Measurements from ENCODE around the gene PPARG. TPM values are rescaled to one million over a fixed set of nuclear protein-coding genes. Genes with fewer than 3 reads are reported as not detected.

Gene PPARG
- total and polyA plus RNA-seq, 2 of the 8 experiments (the other 6 are each of a cell fraction or from before 2014, with no cell fraction given), result 0.06 TPM; not detected in 1

DNA sequence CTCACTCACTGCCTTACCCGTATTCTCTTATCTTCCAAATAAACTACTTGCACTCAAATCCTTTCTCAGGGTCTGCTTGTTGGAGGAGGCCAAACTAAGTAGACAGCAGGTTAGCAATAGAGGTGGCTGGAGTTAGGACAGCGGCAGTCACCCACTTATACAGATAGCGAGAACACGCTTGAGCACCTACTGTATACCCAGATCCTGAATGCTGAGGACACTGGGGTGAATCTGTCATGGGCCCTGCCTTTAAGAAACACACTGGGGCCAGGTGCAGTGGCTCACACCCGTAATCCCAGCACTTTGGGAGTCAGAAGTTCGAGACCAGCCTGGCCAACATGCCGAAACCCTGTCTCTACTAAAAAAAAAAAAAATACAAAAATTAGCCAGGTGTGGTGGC lies 157.4 kb downstream of the PPARG start:
- Histone ChIP-seq H2BK15ac (ENCODE audit: low read length) (no peak overlapping the region), H4K91ac (replicated peaks; ENCODE audit: insufficient read length, low read length) (no peak overlapping the region), H2BK20ac (ENCODE audit: low read length) (no peak overlapping the region), H3K4me3 (ENCODE audit: extremely low read depth in 1 of 4, insufficient read depth in 2 of 4, low read depth in 3 of 4, low read length in 4 of 4) (no peak overlapping the region), H3K79me1 (ENCODE audit: low read depth, low read length) (no peaks in the 10 kb centered on the region), H4K5ac (ENCODE audit: insufficient read length, low read depth, low read length) (no peak overlapping the region), H4K20me1 (replicated peaks in 1 of 2; ENCODE audit: control insufficient read depth in 1 of 2, insufficient read depth in 2 of 2, low read length in 2 of 2) (no peaks in the 10 kb centered on the region), H3K4me1 (replicated peaks in 1 of 4; ENCODE audit: control insufficient read depth in 3 of 4, insufficient read depth in 4 of 4, low read length in 3 of 4) (peaks cover 0 to 10% (median 6%) of the 10 kb centered on the region in 4 experiments; a peak in 5 of 7 replicates), H3K79me2 (ENCODE audit: control insufficient read depth in 1 of 2, insufficient read depth in 2 of 2, low read length in 2 of 2) (no peaks in the 10 kb centered on the region), H3K14ac (ENCODE audit: insufficient read length) (no peak overlapping the region), H2AK5ac (ENCODE audit: low read depth, low read length) (no peak overlapping the region), H2BK5ac (ENCODE audit: low read depth, low read length) (no peak overlapping the region), H2BK12ac (ENCODE audit: low read depth, low read length) (no peak overlapping the region), H3K4ac (replicated peaks; ENCODE audit: insufficient read length, low read depth, low read length) (no peak overlapping the region), H3K4me2 (ENCODE audit: insufficient read depth in 1 of 2, low read depth in 2 of 2, low read length in 2 of 2) (no peak overlapping the region), H3K9ac (replicated peaks in 1 of 4; ENCODE audit: extremely low read depth in 1 of 4, low read depth in 3 of 4, low read length in 3 of 4) (no peak overlapping the region), H2AFZ (ENCODE audit: low read length) (no peak overlapping the region), H3K9me3 (ENCODE audit: insufficient read depth in 2 of 2, low read depth in 1 of 2, low read length in 1 of 2) (no peaks in the 10 kb centered on the region), H2BK120ac (replicated peaks; ENCODE audit: low read depth, low read length) (no peak overlapping the region), H3K23me2 (ENCODE audit: low read depth, low read length) (no peaks in the 10 kb centered on the region), H3K56ac (replicated peaks; ENCODE audit: insufficient read length, low read depth, low read length) (no peak overlapping the region), H3K27me3 (replicated peaks in 1 of 4; ENCODE audit: control insufficient read depth in 3 of 4, extremely low read depth in 1 of 4, insufficient read depth in 3 of 4, low read length in 3 of 4) (peaks cover 0 to 2% (median 0%) of the 10 kb centered on the region in 4 experiments; a peak in 1 of 7 replicates), H3K18ac (ENCODE audit: extremely low read depth, low read length) (no peak overlapping the region), H3K27ac (ENCODE audit: low read depth, low read length) (no peak overlapping the region), H4K8ac (ENCODE audit: extremely low read depth, insufficient read depth, low read length) (no peak overlapping the region), H3K23ac (ENCODE audit: insufficient read length) (no peak overlapping the region), H3K36me3 (ENCODE audit: control insufficient read depth in 2 of 4, insufficient read depth in 4 of 4, low read length in 3 of 4) (no peaks in the 10 kb centered on the region; a peak in 1 of 8 replicates)
- FAIRE-seq (no peak), DNase-seq (ENCODE audit: low read depth in 1 of 2, low spot score in 2 of 2) (no peak)
- 86% methylated on average over 7 of the region's 7 CpGs; no CpG with 5 or more reads in 1 of the 2 experiments for WGBS, 2 experiments (ENCODE audit: extremely low coverage in 1 of 2, insufficient coverage in 1 of 2, insufficient read length in 1 of 2, insufficient replicate concordance in 2 of 2, low coverage in 1 of 2, low lambda C conversion rate in 2 of 2, missing lambda C conversion rate in 1 of 2)
- CTCF ChIA-PET (ENCODE audit: partially characterized antibody), result interaction anchor here (0.7 to 0.9 kb wide), 2 partner anchors 34 to 343 kb away, joined by 3 to 4 read pairs; no protein-coding TSS in a partner anchor
- POLR2A ChIA-PET (ENCODE audit: partially characterized antibody), result no interaction called here
- TF ChIP-seq KDM4A (IDR thresholded peaks at IDR 0.05; ENCODE audit: low read depth, low read length, severe bottlenecking) (no peak), CBX5 (IDR thresholded peaks at IDR 0.05; ENCODE audit: low read depth, low read length) (no peak), HDAC2 (IDR thresholded peaks at IDR 0.05; ENCODE audit: borderline replicate concordance in 1 of 2, low read depth in 2 of 2, low read length in 2 of 2) (no peak), RFX5 (IDR thresholded peaks at IDR 0.05; ENCODE audit: borderline replicate concordance, low read depth, low read length) (no peak), TBP (IDR thresholded peaks at IDR 0.05; ENCODE audit: low read depth, low read length) (no peak), CREB1 (IDR thresholded peaks at IDR 0.05) (no peak), SUZ12 (IDR thresholded peaks at IDR 0.05; ENCODE audit: low read length) (no peak), KDM1A (IDR thresholded peaks at IDR 0.05; ENCODE audit: borderline replicate concordance, low read length) (no peak), JUN (IDR thresholded peaks at IDR 0.05; ENCODE audit: low read depth, low read length) (no peak), CHD2 (IDR thresholded peaks at IDR 0.05; ENCODE audit: low read length) (no peak), NANOG (IDR thresholded peaks at IDR 0.05; ENCODE audit: insufficient read depth, low read depth, low read length, poor library complexity, severe bottlenecking) (no peak), SP4 (IDR thresholded peaks at IDR 0.05; ENCODE audit: low read length) (no peak), GTF2F1 (IDR thresholded peaks at IDR 0.05; ENCODE audit: borderline replicate concordance, low read depth, low read length) (no peak)
- TF ChIP-seq, protein P1, sequence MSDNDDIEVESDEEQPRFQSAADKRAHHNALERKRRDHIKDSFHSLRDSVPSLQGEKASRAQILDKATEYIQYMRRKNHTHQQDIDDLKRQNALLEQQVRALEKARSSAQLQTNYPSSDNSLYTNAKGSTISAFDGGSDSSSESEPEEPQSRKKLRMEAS (IDR thresholded peaks at IDR 0.05), result no peak
